ENCODE data around the gene COL4A2. TPM values are rescaled to one million over a fixed set of nuclear protein-coding genes. Genes with fewer than 3 reads are reported as not detected.
"Not testable (repeated sequence)": the region's sequence is repeated elsewhere in the genome, so short reads cannot be mapped to it uniquely, and the experiment has no call there.

Gene COL4A2
- total RNA-seq, 1 experiment from 2014 or later = 177 TPM

GRCh38 chr13:110517505-110518225, 210.6 kb downstream of the COL4A2 start:
- DNase-seq (ENCODE audit: low spot score) = no peak

DNA sequence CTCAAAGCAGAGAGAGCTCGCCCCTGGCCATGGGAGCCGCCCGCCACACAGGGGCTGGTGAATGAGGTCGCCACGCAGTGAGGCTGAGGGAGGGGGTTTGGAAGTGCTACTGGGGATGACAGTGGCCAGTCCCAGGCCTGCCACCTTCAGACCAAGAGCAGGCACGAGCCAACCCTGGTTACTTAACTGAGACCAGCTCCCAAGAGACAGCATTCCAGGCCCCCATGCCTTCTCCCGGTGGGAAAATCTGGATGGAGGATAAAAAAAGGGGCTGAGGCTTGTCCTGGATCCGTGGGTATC, 211.1 kb downstream of the COL4A2 start:
- DNase-seq (ENCODE audit: low spot score) = no peak

DNA sequence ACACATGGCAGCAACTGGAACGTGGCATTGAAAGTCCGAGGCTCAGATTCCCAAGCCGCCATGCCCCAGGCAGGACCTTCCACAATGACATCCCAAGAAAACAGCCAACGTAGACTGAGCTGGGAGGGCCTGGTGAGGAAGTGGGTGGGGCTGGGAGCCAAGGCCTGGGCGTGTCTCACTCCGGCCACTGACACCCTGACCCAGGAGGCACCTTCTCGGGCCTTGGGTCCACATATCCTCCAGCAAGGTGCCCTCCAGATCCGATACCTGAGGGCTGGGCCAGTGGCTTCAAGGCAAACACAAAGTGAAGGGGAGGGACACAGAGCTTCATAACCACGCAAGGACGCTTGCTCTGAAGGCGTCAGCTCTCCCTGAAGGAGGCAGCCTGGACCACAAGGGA, 211.5 kb downstream of the COL4A2 start:
- DNase-seq (ENCODE audit: low spot score) = no peak

DNA sequence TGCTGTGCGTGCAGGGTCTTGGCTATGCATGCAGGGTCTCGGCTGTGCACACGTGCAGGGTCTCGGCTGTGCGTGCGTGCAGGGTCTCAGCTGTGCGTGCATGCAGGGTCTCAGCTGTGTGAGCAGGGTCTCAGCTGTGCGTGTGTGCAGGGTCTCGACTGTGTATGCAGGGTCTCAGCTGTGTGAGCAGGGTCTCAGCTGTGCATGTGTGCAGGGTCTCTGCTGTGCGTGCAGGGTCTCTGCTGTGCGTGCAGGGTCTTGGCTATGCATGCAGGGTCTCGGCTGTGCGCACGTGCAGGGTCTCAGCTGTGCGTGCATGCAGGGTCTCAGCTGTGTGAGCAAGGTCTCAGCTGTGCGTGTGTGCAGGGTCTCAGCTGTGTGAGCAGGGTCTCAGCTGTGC, 212.0 kb downstream of the COL4A2 start:
- DNase-seq (ENCODE audit: low spot score) = no peak

DNA sequence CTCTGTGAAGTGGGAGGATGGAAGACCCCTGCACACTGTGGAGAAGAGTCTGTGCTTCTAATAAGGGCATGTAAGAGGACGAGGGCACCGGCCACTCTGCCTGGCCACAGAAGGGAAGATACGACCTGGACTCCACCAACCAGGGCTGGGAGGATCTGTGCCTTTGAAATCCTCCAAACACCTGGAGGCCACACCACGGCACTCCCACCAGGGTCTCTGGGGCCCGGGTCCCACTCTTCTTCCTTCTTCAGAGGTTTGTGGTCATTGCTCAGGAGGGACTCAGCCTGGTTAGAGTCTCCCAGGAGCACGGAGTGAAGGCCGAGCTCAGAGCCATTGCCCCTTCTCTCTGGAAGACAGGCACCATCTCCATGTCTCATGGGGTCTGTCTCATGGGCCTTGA, 212.4 kb downstream of the COL4A2 start:
- DNase-seq (ENCODE audit: low spot score) = no peak

- no peak for DNase-seq (ENCODE audit: low spot score)
Observed at GRCh38 chr13:110520431-110521295, 213.6 kb downstream of the COL4A2 start.

DNA sequence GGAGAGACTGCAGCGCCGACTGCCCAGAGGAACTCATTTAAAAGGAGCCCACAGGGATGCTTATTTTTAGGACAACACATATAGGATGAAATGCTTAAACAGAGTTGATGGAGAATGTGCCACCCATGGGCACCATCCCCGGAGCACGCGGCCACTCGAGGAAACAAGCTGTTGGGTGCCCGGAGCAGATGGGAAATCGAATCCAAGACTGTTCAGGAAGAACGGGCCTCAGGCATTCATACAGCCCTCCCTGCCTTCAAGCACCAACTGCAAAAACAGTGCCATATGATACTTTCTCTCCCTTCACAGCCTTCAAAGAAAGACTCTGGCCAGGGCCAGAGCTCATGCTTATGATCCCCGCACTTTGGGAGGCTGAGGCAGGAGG, 214.2 kb downstream of the COL4A2 start:
- no peak for DNase-seq (ENCODE audit: low spot score)

DNA sequence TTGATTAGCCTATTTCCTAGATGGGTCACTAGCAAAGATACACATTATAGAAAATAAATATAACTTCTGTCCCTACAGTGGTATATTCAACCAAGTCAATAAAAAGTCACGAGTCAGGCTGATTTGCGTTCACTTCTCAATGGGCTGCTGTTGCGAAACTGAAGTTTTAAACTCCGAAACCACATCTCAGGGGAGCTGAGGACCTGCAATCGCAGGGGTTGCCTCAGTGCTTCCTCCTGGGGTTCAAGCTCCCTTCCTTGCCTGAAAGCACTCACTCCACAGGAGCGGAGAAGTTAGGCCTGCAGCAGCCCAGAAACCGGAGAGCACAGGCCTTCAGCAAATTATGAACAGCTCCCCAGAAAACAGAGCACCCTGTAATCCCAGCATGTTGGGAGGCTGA, 214.9 kb downstream of the COL4A2 start:
- no peak for DNase-seq (ENCODE audit: low spot score)

DNA sequence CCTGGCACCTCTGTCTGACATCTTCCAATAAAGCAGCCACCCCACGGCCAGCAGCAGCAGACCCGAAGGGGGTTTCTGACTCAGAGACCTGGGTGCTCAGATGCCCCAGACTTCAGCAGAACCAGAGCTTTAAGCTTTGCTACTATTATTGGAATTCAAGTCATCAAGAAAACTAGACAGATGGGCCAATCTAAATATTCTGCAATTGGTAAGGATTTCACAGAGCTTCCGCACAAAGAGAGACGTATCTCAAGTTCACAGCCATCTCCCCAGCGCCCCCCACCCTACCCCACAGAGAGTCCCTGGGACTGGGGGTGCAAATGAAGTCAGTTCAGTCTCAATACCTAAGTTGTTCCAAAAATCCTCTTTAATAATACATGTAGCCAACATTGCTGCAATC, 215.6 kb downstream of the COL4A2 start:
- DNase-seq (ENCODE audit: low spot score) = no peak

DNA sequence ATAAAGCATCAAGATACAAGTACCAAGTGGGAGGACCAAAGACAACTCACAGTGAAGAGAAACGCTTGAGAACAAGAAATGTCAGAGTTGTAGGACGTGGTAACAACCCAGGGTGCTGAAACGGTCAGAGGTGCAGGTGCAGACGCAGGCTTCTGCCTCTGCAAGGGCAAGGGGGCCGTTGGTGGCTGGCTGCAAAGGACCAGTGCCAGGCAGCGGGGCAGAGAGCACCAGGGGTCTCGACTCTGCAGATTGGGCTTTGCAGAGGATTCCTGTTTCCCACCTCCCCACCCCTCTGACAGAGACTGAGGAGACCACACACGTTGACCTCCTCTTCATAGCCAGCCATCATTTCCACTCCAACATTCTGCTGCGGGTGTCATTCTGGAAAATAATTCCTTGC, 216.1 kb downstream of the COL4A2 start:
- DNase-seq (ENCODE audit: low spot score) = no peak

- no peak for DNase-seq (ENCODE audit: low spot score)
Observed at GRCh38 chr13:110523838-110524540, 216.9 kb downstream of the COL4A2 start.

DNA sequence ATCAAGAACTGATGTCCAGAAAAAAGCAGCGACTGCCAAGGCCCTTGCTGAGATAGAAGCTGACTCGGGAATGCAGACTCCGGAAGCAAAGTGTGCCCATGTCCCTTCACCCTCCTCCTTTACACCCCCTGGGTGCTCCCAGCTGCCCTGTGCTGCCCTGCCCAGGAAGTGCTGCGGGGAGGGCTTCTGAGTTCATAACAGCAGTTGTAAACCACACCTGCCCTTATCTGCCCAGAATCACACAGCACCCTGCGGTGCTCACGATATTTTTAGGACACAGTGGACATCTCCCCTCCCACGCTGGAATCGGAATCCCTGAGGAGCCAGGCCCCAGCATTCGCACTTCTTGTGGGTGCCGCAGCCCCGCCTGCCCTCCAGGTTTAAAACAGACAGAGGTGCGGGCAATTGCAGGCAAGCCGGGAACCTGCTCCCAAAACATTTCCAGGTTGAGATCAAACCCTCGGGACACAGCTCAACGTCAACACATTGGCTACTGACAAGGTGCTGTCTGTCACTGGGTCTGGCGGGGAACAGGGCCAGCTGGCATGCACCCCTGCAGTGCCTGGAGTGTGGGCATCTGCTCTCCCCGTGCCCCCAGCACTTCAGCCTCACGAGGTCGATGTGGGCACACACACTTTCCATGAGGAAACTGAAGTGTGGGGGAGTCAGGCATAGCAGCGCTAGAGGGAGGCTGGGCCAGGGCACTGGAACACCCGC, 217.6 kb downstream of the COL4A2 start:
- DNase-seq (ENCODE audit: low spot score) = peak; percentile 83

GRCh38 chr13:110525328-110526319, 218.5 kb downstream of the COL4A2 start:
- no peak for DNase-seq (ENCODE audit: low spot score)

- DNase-seq (ENCODE audit: low spot score) = no peak
Observed at GRCh38 chr13:110528371-110528770, 221.3 kb downstream of the COL4A2 start.

- no peak for DNase-seq (ENCODE audit: low spot score)
Observed at GRCh38 chr13:110528911-110529310, 221.8 kb downstream of the COL4A2 start.

DNA sequence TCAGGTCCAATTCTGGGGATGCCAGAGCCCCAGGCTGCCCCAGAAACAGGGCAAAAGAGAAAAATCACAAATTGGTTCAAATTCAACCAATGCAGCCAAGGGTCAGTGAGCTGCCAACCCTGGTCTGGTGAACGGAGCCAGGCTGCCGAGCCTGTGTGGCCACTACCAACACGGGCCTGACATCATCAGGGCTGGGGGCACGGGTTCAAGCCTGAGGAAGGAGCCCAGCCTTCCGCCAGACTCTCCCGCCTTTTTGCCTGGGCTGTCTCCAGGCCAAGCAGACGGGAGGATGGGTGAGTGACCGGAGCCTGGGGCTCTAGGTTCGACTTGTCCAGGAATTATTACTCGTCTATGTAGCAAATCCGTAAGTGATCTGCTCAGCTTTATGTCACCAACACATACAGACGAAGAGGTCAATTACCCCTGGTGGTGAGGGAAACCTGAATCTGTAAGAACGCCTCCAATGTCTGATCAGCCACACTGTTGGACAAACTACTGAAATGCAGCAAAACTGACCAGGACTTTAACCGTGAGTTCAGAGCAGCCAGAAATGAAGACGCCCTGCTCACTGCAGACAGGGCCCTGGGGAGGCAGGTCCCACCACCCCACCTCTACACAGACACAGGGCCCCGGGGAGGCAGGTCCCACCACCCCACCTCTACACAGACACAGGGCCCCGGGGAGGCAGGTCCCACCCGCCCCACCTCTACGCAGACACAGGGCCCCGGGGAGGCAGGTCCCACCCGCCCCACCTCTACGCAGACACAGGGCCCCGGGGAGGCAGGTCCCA, 222.6 kb downstream of the COL4A2 start:
- no peak for DNase-seq (ENCODE audit: low spot score)

DNA sequence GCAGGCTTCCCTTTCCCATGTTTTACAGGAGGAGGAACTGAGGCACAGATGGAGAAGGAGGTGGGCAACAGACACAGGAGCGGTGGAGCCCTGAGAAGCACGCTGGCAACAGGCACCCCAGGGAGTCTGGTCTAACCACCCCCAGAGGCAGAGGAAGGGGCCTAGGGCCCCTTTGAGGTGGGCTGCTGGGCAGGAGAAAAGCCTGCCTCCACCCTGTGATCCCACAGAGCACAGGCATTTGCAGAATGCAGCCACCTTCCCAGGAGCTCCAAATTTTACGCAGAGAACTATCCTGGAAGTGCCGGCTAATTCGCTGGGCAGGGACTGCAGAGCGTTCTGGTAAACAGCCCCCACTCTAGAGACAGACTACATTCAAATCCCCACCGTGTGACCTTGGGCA, 224.0 kb downstream of the COL4A2 start:
- DNase-seq (ENCODE audit: low spot score) = no peak

DNA sequence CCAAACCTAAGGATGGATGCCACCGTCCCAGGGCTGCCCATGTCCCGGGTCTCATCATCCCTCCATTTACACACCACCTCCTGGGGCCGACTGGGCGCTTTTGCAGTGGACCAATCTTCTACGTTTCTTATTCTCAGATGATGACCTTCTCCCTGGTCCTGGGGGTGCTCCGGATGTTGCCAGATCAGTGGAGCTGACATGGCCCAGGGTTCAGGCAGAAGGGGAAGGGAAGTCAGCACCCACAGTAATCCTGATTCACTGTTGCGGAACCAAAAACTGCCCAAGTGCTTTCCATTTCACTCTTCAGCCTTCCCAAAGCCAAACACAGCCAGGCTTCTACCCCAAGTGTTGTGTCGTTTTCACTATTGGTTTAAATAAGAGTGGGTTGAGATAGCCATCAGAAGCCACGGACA, 224.6 kb downstream of the COL4A2 start:
- DNase-seq (ENCODE audit: low spot score) = no peak

GRCh38 chr13:110532258-110532657, 225.2 kb downstream of the COL4A2 start:
- not testable (repeated sequence) for DNase-seq (ENCODE audit: low spot score)
